T-cell (primary cell): ENCODE measurements around the gene KPNB1. TPM values are rescaled to one million over a fixed set of nuclear protein-coding genes. Genes with fewer than 3 reads are reported as not detected.
A peak's percentile ranks its signal among the peaks of the same experiment; 100 is the strongest.

Experiments
- ATAC-seq, 4 experiments: fragments of 200-7000 bp in 3 of 4; fragments of 150-1000 bp in 1 of 4; cut with Tn5 transposase; replicated peaks in 1 of 4; 1 replicate in 3 of 4; 2 replicates in 1 of 4; pipeline ENCODE4 v1.10.0; 2021; ENCODE audit warnings: moderate library complexity in 3 of 4, mild to moderate bottlenecking in 2 of 4, moderate number of reproducible peaks in 1 of 4
- CTCF ChIA-PET, 2 donors: fragments of 300-600 bp; sonication (Branson Sonifier 250); formaldehyde crosslinking; loops; one replicate each; lab custom pipeline; 2022; ENCODE audit warnings: antibody characterized with exemption in 2 of 2; lab: Charles Lee
- POLR2A ChIA-PET, 2 donors: fragments of 300-600 bp; sonication (Branson Sonifier 250); formaldehyde crosslinking; loops; one replicate each; lab custom pipeline; 2022; ENCODE audit warnings: antibody characterized with exemption in 2 of 2; lab: Charles Lee
- DNase-seq, 35 experiments: peaks; one replicate each; pipeline versions ENCODE4 v3.0.0 to v3.0.0-alpha.2; 2013 to 2023
- H3K27ac ChIP-seq: one replicate; pipeline ENCODE4 v1.5.1; 2013; ENCODE audit warnings: low read length
- H3K27me3 ChIP-seq, 2 experiments: replicated peaks in 1 of 2; 1 replicate in 1 of 2; 2 replicates in 1 of 2; pipeline versions ENCODE4 v1.6.1 to v1.7.0; 2013; ENCODE audit warnings: low read length in 1 of 2, mixed read lengths in 1 of 2; ENCODE audit not compliant: control insufficient read depth in 2 of 2, insufficient read depth in 2 of 2; ENCODE audit errors: extremely low read depth in 1 of 2
- H3K36me3 ChIP-seq, 2 donors: 1 replicate in 1 of 2; 2 replicates in 1 of 2; pipeline versions ENCODE4 v1.6.1 to v1.7.0; 2013; ENCODE audit warnings: low read length in 1 of 2; ENCODE audit not compliant: control insufficient read depth in 2 of 2, insufficient read depth in 1 of 2; ENCODE audit errors: extremely low read depth in 1 of 2
- H3K4me1 ChIP-seq, 2 experiments: 1 replicate in 1 of 2; 2 replicates in 1 of 2; pipeline versions ENCODE4 v1.6.1 to v1.7.0; 2013; ENCODE audit warnings: low read length in 2 of 2, mixed read lengths in 1 of 2; ENCODE audit not compliant: insufficient read depth in 2 of 2, control insufficient read depth in 1 of 2; ENCODE audit errors: extremely low read depth in 1 of 2
- H3K4me3 ChIP-seq, 2 donors: 1 replicate in 1 of 2; 2 replicates in 1 of 2; pipeline versions ENCODE4 v1.5.1 to v1.7.0; 2013; ENCODE audit warnings: mild to moderate bottlenecking in 2 of 2, low read length in 1 of 2, moderate library complexity in 1 of 2; ENCODE audit not compliant: control insufficient read depth in 1 of 2; ENCODE audit errors: extremely low read depth in 1 of 2
- H3K9me3 ChIP-seq: 2 replicates; pipeline ENCODE4 v1.7.0; 2013
- H3K27ac Mint-ChIP-seq, 2 donors: one replicate each; pipeline ENCODE4 v1.8.0; 2020 to 2021; ENCODE audit warnings: mild to moderate bottlenecking in 2 of 2, mixed read lengths in 2 of 2
- H3K27me3 Mint-ChIP-seq, 2 donors: one replicate each; pipeline ENCODE4 v1.8.0; 2021 to 2022; ENCODE audit warnings: mixed read lengths in 2 of 2
- H3K36me3 Mint-ChIP-seq: one replicate; pipeline ENCODE4 v1.8.0; 2021; ENCODE audit warnings: mixed read lengths
- H3K4me1 Mint-ChIP-seq, 3 donors: one replicate each; pipeline ENCODE4 v1.8.0; 2020 to 2022; ENCODE audit warnings: mixed read lengths in 3 of 3, mild to moderate bottlenecking in 1 of 3
- H3K4me3 Mint-ChIP-seq, 3 donors: one replicate each; pipeline ENCODE4 v1.8.0; 2020 to 2022; ENCODE audit warnings: mild to moderate bottlenecking in 3 of 3, mixed read lengths in 3 of 3, moderate library complexity in 3 of 3
- H3K9me3 Mint-ChIP-seq, 3 donors: one replicate each; pipeline ENCODE4 v1.8.0; 2020 to 2022; ENCODE audit warnings: mixed read lengths in 3 of 3
- WGBS: methylation state at CpG from one replicate; pipeline ENCODE4 v1.1.5; 2013; ENCODE audit warnings: missing lambda C conversion rate; ENCODE audit not compliant: insufficient coverage; 5-methylcytosine and 5-hydroxymethylcytosine counted together
- total RNA-seq, 35 experiments: library from RNA in 6 of 35; stranded (reverse) in 6 of 35; fragments of 120-200 nt in 1 of 35; gene quantifications; one replicate each; pipeline versions ENCODE4 v1.2.1 to v1.2.4 and lab custom pipeline; 2013 to 2026

Gene KPNB1
- total RNA-seq, 5 donors from 2014 or later (not counting 1 experiment from before 2014, with no cell fraction given), result 216 to 262 (median 240) TPM

DNA sequence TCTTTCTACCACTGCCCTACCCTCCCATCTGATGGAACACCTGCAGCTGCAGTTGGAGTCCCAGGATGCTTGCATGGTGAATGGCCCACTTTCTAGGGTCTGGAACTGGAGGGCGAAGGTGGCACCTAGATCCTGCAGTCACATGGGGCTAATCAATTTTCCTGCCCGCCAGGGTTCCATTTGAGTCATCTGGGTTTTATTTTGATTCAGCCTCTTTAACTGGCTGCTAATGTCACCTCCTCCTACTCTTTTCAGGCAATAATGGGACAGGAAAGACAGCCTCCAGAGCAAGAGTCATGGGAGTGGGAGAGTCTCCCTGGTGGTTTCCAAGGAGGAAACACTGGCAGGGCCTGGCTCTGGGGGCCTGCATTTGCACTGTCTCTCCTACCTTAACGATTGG is 40.4 kb downstream of the KPNB1 start:
- Histone ChIP-seq H3K27me3 (no peaks in the 10 kb centered on the region), H3K27ac (no peak overlapping the region), H3K4me3 (no peak overlapping the region), H3K4me1 (peaks cover 5 to 20% of the 10 kb centered on the region in 2 experiments), H3K36me3 (peaks cover 0 to 11% of the 10 kb centered on the region in 2 donors), H3K9me3 (no peaks in the 10 kb centered on the region)
- H3K27ac Mint-ChIP-seq, result no peak overlapping the region
- WGBS, result 13% methylated on average over 1 of the region's 3 CpGs
- DNase-seq, result no peak
- peaks cover 8% of the 10 kb centered on the region for H3K36me3 Mint-ChIP-seq
- peaks cover 18 to 22% (median 19%) of the 10 kb centered on the region in 3 donors for H3K4me1 Mint-ChIP-seq
- no peak overlapping the region for H3K4me3 Mint-ChIP-seq
- CTCF ChIA-PET, result no interaction called here
- H3K27me3 Mint-ChIP-seq, result no peaks in the 10 kb centered on the region
- POLR2A ChIA-PET, result no interaction called here
- H3K9me3 Mint-ChIP-seq, result no peaks in the 10 kb centered on the region
- no peak for ATAC-seq

DNA sequence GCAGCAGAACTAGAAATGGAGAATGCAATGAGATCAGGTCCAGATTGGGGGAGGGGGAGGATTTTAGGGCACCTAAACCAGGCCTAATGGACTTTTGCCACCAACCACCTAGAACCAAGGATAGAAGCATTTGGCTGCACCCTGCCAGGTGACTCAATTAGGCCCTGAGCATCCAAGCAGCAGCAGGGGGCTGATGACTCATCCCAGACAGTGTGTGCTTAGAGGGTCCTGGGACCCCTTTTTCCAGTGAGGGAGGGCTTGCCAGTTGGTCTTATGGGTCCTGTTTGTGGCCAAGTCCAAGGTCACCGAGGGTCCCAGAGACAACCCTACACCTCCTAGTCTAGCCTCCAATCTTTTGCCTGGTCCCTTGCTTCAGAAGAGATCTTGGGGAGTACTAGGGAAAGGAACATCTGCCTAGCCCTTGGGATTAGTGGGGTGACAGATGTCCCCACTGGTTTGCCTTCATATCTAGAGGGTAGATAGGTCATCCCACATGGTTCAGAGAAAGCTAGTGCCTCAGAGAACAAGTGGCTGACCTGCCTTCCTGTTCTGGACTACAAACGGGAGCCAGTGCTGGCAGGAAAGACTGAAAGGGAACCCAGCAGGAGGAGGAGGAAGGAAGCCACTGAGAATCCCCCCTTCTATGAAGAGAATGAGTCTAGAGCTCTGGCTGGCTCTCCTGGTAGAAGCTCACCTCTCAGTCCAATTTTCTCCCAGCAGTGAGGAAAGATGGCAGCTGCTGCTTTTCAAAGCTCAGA is 42.6 kb downstream of the KPNB1 start:
- Histone ChIP-seq H3K27ac (peak overlapping the region; percentile 58), H3K9me3 (no peaks in the 10 kb centered on the region), H3K36me3 (peaks cover 0 to 4% of the 10 kb centered on the region in 2 donors), H3K27me3 (no peaks in the 10 kb centered on the region), H3K4me3 (no peak overlapping the region), H3K4me1 (peaks cover 5 to 32% of the 10 kb centered on the region in 2 experiments)
- Mint-ChIP-seq H3K27ac (peak overlapping the region; percentile 81 to 84), H3K27me3 (no peaks in the 10 kb centered on the region), H3K4me3 (peak overlapping the region; percentile 83 to 90 (median 86)), H3K36me3 (no peaks in the 10 kb centered on the region), H3K4me1 (peaks cover 21 to 36% (median 23%) of the 10 kb centered on the region in 3 donors), H3K9me3 (no peaks in the 10 kb centered on the region)
- WGBS, result no CpG with 5 or more reads among the region's 2 CpGs
- ChIA-PET CTCF (interaction anchor here in 1 of 2 donors (0.5 to 1.2 kb wide), 2 partner anchors 27 to 69 kb away, joined by 3 read pairs; no protein-coding TSS in a partner anchor), POLR2A (no interaction called here)
- DNase-seq (no peak), ATAC-seq (no peak)

DNA sequence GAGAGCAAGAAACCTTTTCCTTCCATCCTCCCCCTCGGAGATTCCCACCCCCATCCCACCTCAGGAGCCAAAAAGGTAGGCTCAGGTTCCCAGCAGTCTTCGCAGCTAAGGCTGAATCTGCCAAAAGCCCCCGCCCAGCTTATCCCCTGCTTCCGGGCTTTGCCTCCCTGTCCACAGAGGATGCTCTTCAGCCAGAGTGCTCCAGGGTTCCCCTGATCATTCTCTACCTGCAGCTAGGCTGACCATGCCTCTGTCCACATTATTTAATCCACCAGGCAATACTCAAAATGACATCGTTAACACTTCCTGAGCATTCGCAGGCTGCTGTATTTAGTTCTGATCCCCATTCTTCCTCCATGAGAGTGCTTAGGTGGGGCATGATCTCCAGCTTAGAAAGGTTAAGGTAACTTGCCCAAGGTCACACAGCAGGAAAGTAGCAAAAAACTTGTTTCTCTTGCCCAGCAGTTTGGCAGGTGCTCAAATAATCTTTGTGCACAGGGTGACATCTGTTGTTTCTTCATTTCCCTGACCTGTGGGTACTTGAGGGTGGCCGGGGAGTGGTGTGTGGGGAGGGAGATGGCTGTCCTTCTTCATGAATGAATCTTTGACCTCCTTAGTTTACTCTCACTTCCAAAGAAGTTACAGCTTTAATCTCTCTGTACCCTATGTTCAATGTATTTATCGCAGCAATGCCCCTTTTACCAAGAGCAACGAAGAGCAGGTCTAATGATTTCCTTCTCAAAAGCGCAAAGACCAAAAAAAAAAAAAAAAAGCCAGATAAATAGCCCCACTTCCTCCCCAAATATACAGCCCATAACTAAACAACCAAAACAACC is 43.4 kb downstream of the KPNB1 start:
- Mint-ChIP-seq H3K27me3 (no peaks in the 10 kb centered on the region), H3K4me1 (peaks cover 21 to 40% (median 23%) of the 10 kb centered on the region in 3 donors), H3K4me3 (peak overlapping the region; percentile 83 to 90 (median 86)), H3K36me3 (no peaks in the 10 kb centered on the region), H3K9me3 (no peaks in the 10 kb centered on the region), H3K27ac (peak overlapping the region; percentile 81 to 84)
- Histone ChIP-seq H3K9me3 (no peaks in the 10 kb centered on the region), H3K27me3 (no peaks in the 10 kb centered on the region), H3K4me3 (peak overlapping the region; percentile 63 to 76), H3K27ac (peak overlapping the region; percentile 58), H3K4me1 (peaks cover 5 to 32% of the 10 kb centered on the region in 2 experiments), H3K36me3 (peaks cover 0 to 2% of the 10 kb centered on the region in 2 donors)
- 39% methylated on average over 7 of the region's 10 CpGs for WGBS
- ATAC-seq (no peak), DNase-seq (no peak)
- ChIA-PET POLR2A (interaction anchor here in 1 of 2 donors (0.7 kb wide), 1 partner anchor 12 kb away, joined by 6 read pairs; no protein-coding TSS in a partner anchor), CTCF (interaction anchor here (0.5 to 1.2 kb wide), 4 partner anchors 28 to 192 kb away, joined by 3 to 14 read pairs (median 4); no protein-coding TSS in a partner anchor)

DNA sequence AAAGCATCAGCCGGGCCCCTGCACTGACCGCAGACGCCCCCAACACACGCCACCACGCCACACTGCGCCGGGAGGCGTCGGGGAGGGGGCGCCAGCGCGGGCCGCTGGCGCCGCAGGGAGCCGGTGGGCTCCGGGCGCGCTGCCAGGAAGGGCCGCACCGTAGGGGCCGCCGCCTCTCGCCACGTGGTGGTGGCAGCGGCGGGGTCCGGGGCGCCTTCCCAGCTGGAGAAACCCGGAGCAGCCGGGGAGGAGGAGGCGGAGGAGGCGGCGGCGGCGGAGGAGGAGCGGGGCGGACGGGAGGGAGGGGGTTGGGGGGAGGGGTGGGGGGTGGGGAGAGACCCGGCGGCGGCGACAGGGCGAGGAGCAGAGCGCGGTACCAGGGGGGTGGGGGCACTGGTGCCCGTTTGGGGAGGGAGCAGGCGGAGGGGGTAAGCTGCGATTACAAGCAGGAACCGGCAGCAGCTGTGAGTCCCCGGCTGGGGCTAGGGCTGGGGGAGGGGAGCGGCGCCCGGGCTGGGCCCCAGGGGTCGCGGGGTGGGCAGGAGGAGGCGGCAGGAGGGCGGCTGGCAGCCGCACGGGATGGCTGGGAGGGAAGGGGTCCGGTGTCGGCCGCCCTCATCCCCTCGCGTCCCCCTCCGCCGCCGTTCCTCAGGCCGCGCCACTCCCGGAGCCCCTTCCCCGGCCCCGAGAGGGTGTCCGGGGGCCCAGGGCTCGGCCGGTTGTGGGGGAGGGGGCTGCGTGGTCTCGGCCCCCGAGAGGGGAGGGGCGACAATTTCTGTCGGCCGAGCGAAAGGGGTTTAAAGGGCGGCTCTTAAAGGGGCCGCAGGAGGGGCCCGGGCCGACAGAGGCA is 44.2 kb downstream of the KPNB1 start, which contains the start of gene TBKBP1:
Gene TBKBP1 (plus strand): TSS at position 431 of the 850 bp plus-strand sequence. CDS start 1,952 bp downstream, outside the sequence.
- Mint-ChIP-seq H3K9me3 (no peaks in the 10 kb centered on the region), H3K4me3 (peak within 1 kb of the TSS; percentile 83 to 90 (median 86)), H3K27ac (peak within 1 kb of the TSS; percentile 81 to 84), H3K4me1 (peaks cover 23 to 44% (median 27%) of the 10 kb centered on the region in 3 donors), H3K27me3 (no peaks in the 10 kb centered on the region), H3K36me3 (no peaks in the 10 kb centered on the region)
- peak in 32 of 35 experiments; percentile 29 to 71 (median 53) for DNase-seq
- ATAC-seq, result peak; percentile 55 to 64 (median 59)
- H3K36me3 ChIP-seq, result peaks cover 0 to 2% of the 10 kb centered on the region in 2 donors
- no peaks in the 10 kb centered on the region for H3K9me3 ChIP-seq
- peaks cover 5 to 40% of the 10 kb centered on the region in 2 experiments for H3K4me1 ChIP-seq
- WGBS, result under 1% methylated on average over 39 of the region's 87 CpGs
- H3K27ac ChIP-seq, result peak within 1 kb of the TSS; percentile 64
- H3K27me3 ChIP-seq, result no peaks in the 10 kb centered on the region
- POLR2A ChIA-PET, result interaction anchor here in 1 of 2 donors (0.5 to 0.6 kb wide), 2 partner anchors 31 to 323 kb away, joined by 3 to 4 read pairs; no protein-coding TSS in a partner anchor
- CTCF ChIA-PET, result interaction anchor here in 1 of 2 donors (0.6 to 0.7 kb wide), 2 partner anchors 150 to 457 kb away, joined by 7 to 14 read pairs; no protein-coding TSS in a partner anchor
- peak within 1 kb of the TSS; percentile 63 to 76 for H3K4me3 ChIP-seq

DNA sequence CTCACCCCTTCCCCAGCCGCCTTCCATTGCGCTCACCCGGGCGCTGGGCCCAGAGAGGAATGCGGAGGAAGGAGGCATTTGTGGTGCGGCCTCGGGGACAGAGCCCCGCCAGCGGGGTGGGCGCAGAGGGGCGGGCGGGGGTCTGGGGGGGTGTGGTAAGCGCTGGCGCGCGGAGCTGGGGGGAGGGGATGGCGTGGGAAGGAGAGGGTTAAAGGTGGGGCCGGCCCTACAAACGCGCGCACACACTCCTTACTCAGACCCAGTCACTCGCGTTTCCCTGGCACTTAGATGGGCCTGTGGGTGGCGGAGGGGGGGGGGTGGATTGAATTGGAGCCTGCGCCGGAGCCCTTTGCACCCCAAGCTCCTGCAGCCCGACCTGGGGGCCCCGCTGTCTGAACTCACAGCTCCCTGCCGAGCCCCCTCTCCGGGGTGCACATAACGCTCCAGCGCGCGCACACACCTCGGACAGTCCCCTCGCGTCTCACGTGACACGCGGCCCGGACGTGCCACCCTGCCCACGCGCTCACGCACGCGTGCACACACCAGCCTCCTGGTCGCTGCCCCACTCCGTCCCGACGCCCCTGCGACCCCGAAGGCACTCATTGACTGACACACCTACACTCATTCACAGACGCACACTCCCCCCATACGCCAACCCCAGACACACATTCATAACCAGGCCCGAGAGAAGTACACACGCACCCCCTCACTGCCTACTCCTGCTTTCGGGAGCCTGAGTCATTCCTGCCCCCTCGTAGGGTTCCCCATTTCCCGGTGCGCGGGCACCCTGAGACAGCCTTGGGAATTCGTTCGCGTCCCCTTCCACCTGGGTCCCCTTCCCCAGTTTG is 45.1 kb downstream of the KPNB1 start:
- peak in 8 of 35 experiments; percentile 18 to 56 (median 32) for DNase-seq

More for the DNA sequence above, 45.1 kb downstream of the KPNB1 start:
- Histone ChIP-seq H3K4me3 (peak overlapping the region; percentile 58 to 76), H3K27me3 (no peaks in the 10 kb centered on the region), H3K36me3 (peaks cover 0 to 2% of the 10 kb centered on the region in 2 donors), H3K9me3 (no peaks in the 10 kb centered on the region), H3K4me1 (peaks cover 5 to 47% of the 10 kb centered on the region in 2 experiments), H3K27ac (peak overlapping the region; percentile 64)
- H3K4me3 Mint-ChIP-seq, result peak overlapping the region; percentile 73 to 90 (median 80)
- H3K36me3 Mint-ChIP-seq, result no peaks in the 10 kb centered on the region
- peak overlapping the region; percentile 59 to 60 for H3K27ac Mint-ChIP-seq
- ChIA-PET POLR2A (interaction anchor here in 1 of 2 donors (0.5 to 0.6 kb wide), 2 partner anchors 32 to 322 kb away, joined by 3 to 4 read pairs; no protein-coding TSS in a partner anchor), CTCF (interaction anchor here in 1 of 2 donors (0.6 kb wide), 1 partner anchor 457 kb away, joined by 7 read pairs; no protein-coding TSS in a partner anchor)
- H3K9me3 Mint-ChIP-seq, result no peaks in the 10 kb centered on the region
- WGBS, result under 1% methylated on average over 37 of the region's 65 CpGs
- H3K27me3 Mint-ChIP-seq, result no peaks in the 10 kb centered on the region
- ATAC-seq, result peak; percentile 43 to 46 (median 45)
- peaks cover 25 to 48% (median 28%) of the 10 kb centered on the region in 3 donors for H3K4me1 Mint-ChIP-seq
